ENCODE measurements around the gene RGS13.

Gene RGS13, protein sequence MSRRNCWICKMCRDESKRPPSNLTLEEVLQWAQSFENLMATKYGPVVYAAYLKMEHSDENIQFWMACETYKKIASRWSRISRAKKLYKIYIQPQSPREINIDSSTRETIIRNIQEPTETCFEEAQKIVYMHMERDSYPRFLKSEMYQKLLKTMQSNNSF

GRCh38 chr1:192635939-192636338 is at the start of gene RGS13:
RGS13 (plus strand) TSS chr1:192636147; CDS start chr1:192644335, 8,188 bp downstream.
- in situ Hi-C loops (cut with MboI; ENCODE audit: low sequenced_read_pairs) = no loop called here

GRCh38 chr1:192587386-192588266 is 48.3 kb upstream of the RGS13 start:
- in situ Hi-C loops (cut with MboI; ENCODE audit: low sequenced_read_pairs) = no loop called here

- in situ Hi-C loops (cut with MboI; ENCODE audit: low sequenced_read_pairs) = no loop called here
These were observed 47.4 kb upstream of the RGS13 start for GRCh38 chr1:192588546-192588945.

DNA sequence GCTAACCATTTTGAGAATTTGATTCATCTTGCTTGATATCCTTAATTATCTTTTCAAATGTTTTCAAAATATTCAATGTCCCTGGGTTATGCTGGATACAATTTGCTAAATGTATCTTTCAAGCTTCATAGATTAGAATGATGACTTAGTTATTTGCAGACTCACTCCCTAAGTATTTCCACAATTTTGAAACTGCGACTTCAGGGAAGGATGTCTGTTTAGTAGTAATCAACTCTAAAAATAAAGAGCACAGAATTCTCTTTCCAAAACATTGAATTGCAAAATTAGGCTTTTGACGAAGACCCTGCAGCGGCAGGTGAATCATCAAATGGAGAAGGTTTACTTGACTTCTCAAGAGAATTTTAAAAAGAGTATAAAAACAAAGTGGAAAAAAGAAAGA is 46.1 kb upstream of the RGS13 start:
- in situ Hi-C loops (cut with MboI; ENCODE audit: low sequenced_read_pairs) = no loop called here

DNA sequence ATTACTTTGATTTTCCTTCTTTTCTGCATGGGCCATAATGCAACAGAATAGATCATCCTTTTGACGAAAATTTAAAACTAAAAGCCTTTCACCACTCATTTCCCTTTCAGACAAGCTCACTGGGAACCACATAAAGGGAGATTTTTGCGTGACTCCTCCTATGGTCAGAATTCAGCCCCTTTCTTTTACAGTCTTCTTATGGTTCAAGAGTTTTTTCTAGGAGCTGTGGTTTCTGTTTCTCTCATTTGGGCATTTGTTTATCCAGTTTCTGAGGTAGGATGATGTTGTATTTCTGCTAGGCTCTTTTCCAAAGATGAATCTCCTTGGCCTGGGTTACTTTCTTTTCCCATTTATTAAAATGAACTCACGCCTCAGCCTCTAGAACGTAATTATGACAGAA is 43.4 kb upstream of the RGS13 start:
- in situ Hi-C loops (cut with MboI; ENCODE audit: low sequenced_read_pairs) = no loop called here

DNA sequence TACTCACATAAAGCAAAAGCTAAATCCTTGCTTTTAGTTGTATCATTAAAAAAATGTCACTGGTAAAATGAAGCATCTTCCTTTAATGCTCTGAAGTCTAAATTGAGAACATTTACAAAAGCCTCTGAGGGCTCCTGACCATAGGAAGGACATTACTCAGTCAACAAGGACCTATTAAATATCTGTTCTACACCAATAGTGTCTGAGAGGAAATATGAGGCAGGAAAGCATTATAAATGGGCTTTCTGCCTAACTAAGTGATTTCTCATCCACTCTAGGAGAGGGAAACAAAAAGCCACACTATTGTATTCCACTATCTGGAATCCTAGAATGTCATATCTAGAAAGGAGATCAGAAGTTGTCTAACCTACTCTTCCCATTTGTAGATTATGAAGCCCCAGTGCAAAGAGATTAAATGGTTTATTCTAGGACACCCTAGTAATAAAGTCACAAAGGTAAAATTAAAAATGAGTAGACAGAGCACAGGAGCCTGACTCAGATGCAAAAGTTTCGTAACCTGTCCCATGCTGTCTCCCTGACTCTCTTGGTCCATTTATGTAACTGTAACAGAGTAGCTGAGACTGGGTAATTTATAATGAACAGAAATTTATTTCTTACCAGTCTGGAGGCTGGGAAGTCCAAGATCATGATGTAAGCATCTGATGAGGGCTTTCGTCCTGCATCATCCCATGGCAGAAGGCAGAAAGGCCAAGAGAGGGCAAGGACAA is 42.8 kb upstream of the RGS13 start:
- in situ Hi-C loops (cut with MboI; ENCODE audit: low sequenced_read_pairs) = no loop called here

GRCh38 chr1:192595299-192595698 is 40.6 kb upstream of the RGS13 start:
- in situ Hi-C loops (cut with MboI; ENCODE audit: low sequenced_read_pairs) = no loop called here

GRCh38 chr1:192598589-192598988 is 37.4 kb upstream of the RGS13 start:
- in situ Hi-C loops (cut with MboI; ENCODE audit: low sequenced_read_pairs) = no loop called here

DNA sequence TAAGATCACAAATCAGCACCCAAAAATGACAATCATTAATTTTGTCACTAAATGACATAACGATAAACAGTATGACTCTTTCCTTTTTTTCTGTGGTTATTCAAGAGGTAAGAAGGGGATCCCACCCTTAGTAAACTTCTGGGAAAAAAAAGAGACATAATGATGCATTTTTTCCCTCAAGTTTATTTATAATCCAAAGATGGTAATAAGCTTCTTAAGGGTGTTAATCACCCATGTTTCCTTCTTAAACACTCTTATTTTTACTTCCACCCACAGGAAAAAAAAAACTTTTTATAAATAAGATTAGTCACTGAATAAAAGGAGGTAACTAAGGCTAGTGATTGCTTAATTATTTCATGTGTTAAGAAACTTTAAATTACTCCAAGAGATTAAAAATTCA is 35.7 kb upstream of the RGS13 start:
- in situ Hi-C loops (cut with MboI; ENCODE audit: low sequenced_read_pairs) = loop anchor here (10.0 kb wide), 1 partner anchor 125 kb away; no protein-coding TSS in a partner anchor

- in situ Hi-C loops (cut with MboI; ENCODE audit: low sequenced_read_pairs) = loop anchor here (10.0 kb wide), 1 partner anchor 126 kb away; no protein-coding TSS in a partner anchor
These were observed 34.8 kb upstream of the RGS13 start for GRCh38 chr1:192601143-192601542.

GRCh38 chr1:192601567-192601966 is 34.4 kb upstream of the RGS13 start:
- in situ Hi-C loops (cut with MboI; ENCODE audit: low sequenced_read_pairs) = loop anchor here (10.0 kb wide), 1 partner anchor 127 kb away; no protein-coding TSS in a partner anchor

GRCh38 chr1:192602757-192603156 is 33.2 kb upstream of the RGS13 start:
- in situ Hi-C loops (cut with MboI; ENCODE audit: low sequenced_read_pairs) = loop anchor here (10.0 kb wide), 1 partner anchor 128 kb away; no protein-coding TSS in a partner anchor

- in situ Hi-C loops (cut with MboI; ENCODE audit: low sequenced_read_pairs) = loop anchor here (10.0 kb wide), 1 partner anchor 129 kb away; no protein-coding TSS in a partner anchor
These were observed 32.6 kb upstream of the RGS13 start for GRCh38 chr1:192603218-192603787.

GRCh38 chr1:192604979-192605620 is 30.8 kb upstream of the RGS13 start:
- in situ Hi-C loops (cut with MboI; ENCODE audit: low sequenced_read_pairs) = loop anchor here (10.0 kb wide), 1 partner anchor 130 kb away; no protein-coding TSS in a partner anchor

GRCh38 chr1:192608671-192609070 is 27.3 kb upstream of the RGS13 start:
- in situ Hi-C loops (cut with MboI; ENCODE audit: low sequenced_read_pairs) = loop anchor here (10.0 kb wide), 1 partner anchor 134 kb away; no protein-coding TSS in a partner anchor

- in situ Hi-C loops (cut with MboI; ENCODE audit: low sequenced_read_pairs) = loop anchor here (10.0 kb wide), 1 partner anchor 135 kb away; no protein-coding TSS in a partner anchor
These were observed 26.6 kb upstream of the RGS13 start for GRCh38 chr1:192609110-192610079.

- in situ Hi-C loops (cut with MboI; ENCODE audit: low sequenced_read_pairs) = no loop called here
These were observed 25.6 kb upstream of the RGS13 start for GRCh38 chr1:192610112-192610889.

GRCh38 chr1:192615055-192615454 is 20.9 kb upstream of the RGS13 start:
- in situ Hi-C loops (cut with MboI; ENCODE audit: low sequenced_read_pairs) = no loop called here
